PC-3 (cell line): ENCODE results near the gene OSBPL9.

Experiments
- EZH2 ChIP-seq: fragments of 300-600 bp; sonication (generic); IDR thresholded peaks from one replicate; pipeline ENCODE4 v1.6.1; 2017; ENCODE audit warnings: antibody characterized with exemption, mild to moderate bottlenecking, low read length; ENCODE audit not compliant: unreplicated experiment
- EZH2phosphoT487 ChIP-seq: fragments of 300-600 bp; sonication (generic); IDR thresholded peaks from 2 replicates; pipeline ENCODE4 v1.6.1; 2018; ENCODE audit warnings: mild to moderate bottlenecking, antibody characterized with exemption, low read length, borderline replicate concordance
- TF ChIP-seq, protein P1 (sequence below): fragments of 300-600 bp; sonication (generic); conservative IDR thresholded peaks from 2 replicates; pipeline ENCODE4 v1.5.1; 2017; ENCODE audit warnings: antibody characterized with exemption, low read depth, mild to moderate bottlenecking, low read length

DNA sequence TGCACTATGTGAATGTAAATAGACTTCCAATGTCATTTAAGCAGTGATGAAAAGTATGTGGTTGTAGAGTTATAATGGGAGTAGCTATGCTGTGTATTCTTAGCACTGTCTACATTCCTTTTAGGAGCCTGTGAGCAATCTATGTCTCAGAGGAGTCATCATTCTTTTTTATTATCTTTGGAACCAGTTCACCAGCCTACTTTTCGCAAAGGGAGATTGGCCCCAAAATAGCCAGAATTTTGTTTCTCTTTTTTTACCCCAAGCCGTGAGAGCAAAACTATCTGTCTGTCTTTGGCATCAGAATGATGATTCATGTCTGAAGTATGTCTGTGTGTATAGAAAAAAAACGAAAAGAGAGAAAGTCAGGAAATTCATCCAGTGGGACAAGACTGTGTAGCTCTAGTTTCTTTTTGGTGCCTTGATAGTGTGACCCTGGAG is 44.2 kb downstream of the OSBPL9 start:
- TF ChIP-seq, protein P1, sequence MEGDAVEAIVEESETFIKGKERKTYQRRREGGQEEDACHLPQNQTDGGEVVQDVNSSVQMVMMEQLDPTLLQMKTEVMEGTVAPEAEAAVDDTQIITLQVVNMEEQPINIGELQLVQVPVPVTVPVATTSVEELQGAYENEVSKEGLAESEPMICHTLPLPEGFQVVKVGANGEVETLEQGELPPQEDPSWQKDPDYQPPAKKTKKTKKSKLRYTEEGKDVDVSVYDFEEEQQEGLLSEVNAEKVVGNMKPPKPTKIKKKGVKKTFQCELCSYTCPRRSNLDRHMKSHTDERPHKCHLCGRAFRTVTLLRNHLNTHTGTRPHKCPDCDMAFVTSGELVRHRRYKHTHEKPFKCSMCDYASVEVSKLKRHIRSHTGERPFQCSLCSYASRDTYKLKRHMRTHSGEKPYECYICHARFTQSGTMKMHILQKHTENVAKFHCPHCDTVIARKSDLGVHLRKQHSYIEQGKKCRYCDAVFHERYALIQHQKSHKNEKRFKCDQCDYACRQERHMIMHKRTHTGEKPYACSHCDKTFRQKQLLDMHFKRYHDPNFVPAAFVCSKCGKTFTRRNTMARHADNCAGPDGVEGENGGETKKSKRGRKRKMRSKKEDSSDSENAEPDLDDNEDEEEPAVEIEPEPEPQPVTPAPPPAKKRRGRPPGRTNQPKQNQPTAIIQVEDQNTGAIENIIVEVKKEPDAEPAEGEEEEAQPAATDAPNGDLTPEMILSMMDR, result no peak
- TF ChIP-seq EZH2phosphoT487 (no peak), EZH2 (no peak)
